ENCODE data around the gene MT1E. TPM values are rescaled to one million over a fixed set of nuclear protein-coding genes. Genes with fewer than 3 reads are reported as not detected.
"Not testable (repeated sequence)": the region's sequence is repeated elsewhere in the genome, so short reads cannot be mapped to it uniquely, and the experiment has no call there.

Gene MT1E
- total RNA-seq (2014; rRNA removed; shearing (Covaris generic)), result 89.2 and 89.4 TPM in 2 replicates

DNA sequence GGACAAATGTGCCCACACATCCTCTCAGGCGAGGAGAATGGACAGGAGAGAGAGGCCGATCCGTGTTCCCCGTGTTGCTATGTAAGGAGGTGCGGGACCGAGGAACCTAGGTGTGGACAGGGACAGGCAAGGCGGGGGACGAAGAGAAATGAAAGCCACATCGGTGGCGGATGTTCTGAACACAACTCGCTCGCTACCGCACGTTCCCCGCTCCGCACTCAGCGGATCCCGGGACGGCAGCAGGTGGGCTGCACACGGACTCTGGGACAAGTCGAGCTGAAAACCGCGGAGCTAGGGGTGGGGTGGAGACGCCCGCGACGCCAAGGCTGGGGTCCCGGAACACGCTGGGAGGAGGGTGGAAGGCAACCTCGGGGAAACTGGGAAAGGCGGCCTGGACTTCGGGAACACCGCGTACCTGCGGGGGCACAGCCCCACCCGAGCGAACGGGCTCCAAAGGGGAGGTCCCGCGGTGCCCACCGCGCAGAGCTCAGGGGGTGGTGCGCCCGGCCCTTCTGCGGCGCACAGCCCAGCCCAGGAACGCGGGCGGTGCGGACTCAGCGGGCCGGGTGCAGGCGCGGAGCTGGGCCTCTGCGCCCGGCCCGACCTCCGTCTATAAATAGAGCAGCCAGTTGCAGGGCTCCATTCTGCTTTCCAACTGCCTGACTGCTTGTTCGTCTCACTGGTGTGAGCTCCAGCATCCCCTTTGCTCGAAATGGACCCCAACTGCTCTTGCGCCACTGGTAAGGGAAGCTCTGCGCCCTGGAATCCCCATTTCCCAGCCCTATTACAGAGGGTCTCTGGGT lies at the start of gene MT1E:
MT1E (plus strand) TSS at position 642 of the 803 bp plus-strand sequence; CDS start at position 713, 71 bp downstream.
- DNase-seq (ENCODE audit: low read depth), result peak; percentile 62

DNA sequence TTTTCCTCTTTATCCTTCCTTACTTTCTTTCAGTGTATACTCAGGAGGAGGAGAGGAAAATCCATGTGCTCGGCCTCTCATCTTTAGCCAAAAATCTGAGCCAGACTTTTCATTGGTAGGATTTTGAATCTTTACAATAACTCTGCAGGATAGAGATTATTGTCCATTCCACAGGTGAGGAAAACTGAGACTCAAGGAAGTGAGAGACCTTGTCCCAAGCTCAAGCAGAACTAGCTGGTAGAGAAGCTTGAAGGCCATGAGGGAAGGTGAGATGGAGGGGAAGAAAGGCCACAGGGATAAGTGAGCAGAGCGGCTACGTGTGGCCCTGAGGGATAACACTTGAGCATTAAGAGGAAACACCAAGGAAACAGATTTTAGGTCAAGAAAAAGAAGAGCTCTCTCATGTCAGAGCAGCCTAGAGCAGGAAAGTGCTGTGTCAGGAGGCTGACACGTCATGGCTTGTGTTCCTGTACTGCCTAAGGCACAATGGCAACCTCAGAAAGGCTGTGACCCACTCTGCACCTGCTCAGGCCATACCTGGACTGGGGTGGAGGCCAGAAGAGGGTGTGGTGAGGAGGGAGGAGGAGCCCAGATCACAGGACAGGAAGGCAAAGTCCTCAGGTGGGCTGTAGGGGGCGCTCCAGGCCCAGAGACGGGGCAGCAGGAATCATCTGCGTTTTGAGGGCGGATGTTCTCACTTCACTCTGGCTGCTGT lies 48.8 kb upstream of the MT1E start:
- peak; percentile 56 for DNase-seq (ENCODE audit: low read depth)

GRCh38 chr16:56577300-56577625 lies 48.3 kb upstream of the MT1E start:
- DNase-seq (ENCODE audit: low read depth), result no peak

DNA sequence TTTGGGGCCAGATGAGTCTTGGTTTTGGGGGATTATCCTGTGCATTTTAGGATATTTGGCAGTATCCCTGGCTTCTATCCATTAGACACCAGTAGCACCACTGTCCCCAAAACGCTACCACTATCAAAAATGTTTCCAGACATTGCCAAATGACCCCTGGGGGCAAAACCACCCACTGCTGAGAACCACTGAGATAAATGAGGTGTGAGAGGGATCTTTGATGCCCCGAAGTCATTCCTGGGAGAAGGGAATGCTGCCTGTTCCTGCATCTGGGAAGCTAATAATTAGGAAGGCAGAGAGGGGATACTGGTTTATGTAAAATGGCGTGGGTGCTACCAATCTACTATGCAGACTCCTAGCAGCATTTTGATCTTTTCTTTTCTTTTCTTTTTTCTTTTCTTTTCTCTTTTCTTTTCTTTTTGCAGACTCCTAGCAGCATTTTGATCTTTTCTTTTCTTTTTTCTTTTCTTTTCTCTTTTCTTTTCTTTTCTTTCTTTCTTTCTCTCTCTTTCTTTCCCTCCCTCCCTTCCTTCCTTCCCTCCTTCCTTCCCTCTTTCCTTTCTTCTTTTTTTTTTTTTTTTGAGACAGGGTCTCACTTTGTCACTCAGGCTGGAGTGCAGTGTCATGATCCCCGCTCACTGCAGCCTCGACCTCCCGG lies 45.1 kb upstream of the MT1E start:
- DNase-seq (ENCODE audit: low read depth), result no peak

GRCh38 chr16:56582911-56583310 lies 42.7 kb upstream of the MT1E start:
- DNase-seq (ENCODE audit: low read depth), result not testable (repeated sequence)

DNA sequence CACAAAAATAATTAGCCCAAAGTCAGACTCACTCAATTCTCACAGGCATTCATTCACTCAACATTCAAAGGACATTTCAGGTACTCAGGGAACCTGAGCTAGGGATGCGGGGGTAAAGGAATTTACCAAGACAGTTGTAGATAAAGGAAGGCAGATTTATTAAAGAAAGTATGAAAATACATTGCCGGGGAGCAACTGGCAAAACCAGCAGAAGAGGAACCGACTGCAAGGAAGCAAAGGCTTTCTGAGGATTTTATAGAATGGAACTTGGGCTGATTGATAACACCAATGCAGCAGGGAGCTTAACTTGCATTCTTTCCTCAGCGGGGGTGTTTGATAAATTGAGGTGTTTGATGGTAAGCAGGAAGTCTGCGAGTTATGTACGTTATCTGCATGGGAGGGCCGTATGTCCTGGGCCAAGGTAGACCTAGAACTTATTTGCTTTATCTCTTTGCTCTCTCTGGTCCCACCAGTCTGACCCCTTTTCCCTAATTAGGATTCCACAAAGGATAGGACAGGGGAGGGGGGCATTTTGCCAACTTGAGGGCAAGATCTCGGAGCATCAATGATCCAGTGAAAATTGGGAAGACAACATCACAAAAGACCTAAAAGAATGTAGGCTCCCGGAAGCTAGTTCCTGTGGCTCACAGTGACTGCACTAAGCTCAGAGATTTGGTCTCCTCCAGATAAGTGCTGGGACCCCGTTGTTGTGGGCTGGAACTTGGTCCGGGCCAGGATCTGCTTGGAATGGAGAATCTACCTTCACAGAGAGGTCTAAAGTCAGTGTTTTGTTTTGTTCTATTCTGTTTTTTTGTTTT lies 42.0 kb upstream of the MT1E start:
- no peak for DNase-seq (ENCODE audit: low read depth)

DNA sequence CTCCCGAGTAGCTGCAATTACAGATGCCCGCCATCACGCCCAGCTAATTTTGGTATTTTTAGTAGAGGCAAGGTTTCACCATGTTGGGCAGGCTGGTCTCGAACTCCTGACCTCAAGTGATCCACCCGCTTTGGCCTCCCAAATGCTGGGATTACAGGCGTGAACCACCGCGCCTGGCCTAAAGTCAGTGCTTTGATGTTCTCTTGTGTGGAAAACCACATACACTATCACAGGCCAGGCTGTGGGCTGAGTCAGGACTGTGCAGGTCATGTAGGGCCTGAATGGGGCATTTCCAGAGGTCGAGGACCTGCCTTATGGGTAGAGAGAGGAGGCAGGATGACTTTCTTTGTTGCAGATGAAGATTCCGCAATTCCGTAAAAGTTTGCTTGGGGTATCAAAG lies 41.3 kb upstream of the MT1E start:
- DNase-seq (ENCODE audit: low read depth), result no peak

GRCh38 chr16:56588781-56589140 lies 36.8 kb upstream of the MT1E start:
- no peak for DNase-seq (ENCODE audit: low read depth)

GRCh38 chr16:56589141-56590039 lies 36.2 kb upstream of the MT1E start, which contains the start of gene MT3:
Gene MT3 (plus strand): TSS chr16:56589528. CDS start chr16:56589591, 63 bp downstream.
- DNase-seq (ENCODE audit: low read depth), result peak; percentile 49

DNA sequence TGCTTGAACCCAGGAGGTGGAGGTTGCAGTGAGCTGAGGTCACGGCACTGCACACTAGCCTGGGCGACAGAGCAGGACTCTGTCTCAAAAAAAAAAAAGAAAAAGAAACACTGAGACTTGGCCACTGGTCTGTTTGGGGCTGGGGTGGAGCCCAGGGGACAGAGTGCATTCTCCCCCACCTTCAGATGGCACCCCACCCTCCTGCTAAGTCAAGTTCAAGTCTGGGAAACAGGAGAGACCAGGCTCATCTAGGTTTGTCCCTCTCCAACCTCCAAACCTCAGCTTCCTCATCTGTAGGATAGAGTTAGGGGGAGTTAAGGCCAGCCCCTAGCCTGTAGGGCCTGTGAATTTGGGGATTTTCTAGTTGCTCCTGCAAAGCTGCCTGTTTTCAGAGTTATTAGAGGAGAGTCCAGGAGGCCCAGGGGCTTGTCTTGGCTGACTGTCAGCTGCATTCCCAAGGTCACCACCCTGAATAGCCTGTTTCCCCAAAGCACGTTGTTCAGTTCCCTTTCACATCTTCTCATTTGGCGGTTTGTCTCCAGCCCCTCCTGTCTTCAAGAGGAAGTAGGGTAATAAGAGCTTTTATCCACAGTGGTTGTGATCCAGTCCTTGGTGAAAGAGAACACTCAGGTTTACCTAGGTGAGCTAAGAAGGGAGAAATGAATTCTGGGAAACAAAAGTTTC lies 34.1 kb upstream of the MT1E start:
- DNase-seq (ENCODE audit: low read depth), result no peak

DNA sequence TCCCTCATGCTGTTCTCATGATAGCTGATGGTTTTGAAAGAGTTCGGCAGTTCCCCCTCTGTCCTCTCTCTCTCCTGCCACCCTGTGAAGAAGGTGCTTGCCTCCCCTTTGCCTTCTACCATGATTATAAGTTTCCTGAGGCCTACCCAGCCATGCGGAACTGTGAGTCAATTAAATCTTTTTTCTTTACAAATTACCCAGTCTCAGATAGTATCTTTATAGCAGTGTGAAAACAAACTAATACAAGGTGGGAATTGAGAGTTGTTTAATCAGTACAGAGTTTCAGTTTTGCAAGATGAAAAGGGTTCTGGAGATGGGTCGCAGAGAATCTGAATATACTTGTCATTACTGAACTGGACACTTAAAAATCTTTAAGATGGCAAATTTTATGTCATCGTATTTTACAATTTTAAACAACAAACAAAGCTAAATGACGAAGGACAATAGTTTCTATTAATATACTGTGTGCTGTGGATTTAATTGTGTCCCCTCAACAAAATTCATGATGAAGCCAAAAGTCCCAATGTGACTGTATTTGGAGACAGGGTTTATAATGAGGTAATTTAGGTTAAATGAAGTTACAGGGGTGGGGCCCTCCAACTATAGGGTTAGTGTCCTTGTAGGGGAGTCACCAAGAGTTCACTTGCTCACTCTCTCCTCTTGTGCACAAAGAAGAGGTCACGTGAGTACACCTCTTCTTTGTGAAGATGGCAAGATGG lies 31.8 kb upstream of the MT1E start:
- DNase-seq (ENCODE audit: low read depth), result no peak

- no peak for DNase-seq (ENCODE audit: low read depth)
Observed at GRCh38 chr16:56594292-56594619, 31.3 kb upstream of the MT1E start.

DNA sequence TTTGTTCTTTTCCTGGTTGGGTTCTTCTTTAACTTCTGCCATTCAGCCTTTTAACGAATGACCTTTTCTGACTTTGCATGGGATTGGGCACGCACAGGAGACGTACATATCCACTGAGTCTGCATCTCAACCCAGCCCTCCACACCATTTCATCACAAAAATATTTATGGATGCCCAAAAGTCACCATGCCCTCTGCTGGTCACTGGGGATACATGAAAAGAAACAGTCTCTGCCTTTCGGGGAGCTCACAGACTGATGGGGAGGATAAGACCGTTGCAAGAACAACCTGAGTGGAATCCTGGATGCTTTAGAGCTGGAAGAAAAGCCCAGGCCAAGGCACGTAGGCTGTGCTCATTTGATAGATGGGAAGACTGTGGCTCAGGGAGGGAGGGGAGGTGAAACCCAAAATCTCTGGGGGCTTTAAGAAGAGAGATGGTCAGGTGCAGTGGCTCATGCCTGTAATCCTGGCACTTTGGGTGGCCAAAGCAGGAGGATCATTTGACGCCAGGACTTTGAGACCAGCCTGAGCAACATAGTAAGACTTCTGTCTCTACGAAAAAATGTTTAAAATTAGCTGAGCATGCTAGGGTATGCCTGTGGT lies 25.1 kb upstream of the MT1E start:
- peak; percentile 72 for DNase-seq (ENCODE audit: low read depth)

DNA sequence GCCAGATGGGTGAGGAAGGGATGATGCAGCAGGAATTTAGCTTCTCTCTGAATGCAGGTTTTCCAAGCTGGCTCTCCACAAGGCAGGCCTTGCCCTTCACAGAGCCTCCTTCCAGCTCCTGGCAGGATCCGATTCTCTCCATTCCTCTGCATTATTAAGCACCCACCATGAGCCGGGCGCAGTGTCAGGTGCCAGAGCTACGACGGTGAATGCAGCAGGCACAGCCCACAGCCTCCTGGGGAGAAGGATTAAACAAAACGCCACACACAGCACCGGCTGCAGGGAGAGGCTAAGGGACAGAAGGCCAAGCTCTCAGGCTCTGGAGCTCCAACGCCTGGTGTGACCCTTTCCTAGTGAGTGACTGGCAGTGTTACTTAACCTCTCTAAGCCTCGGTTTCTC lies 24.3 kb upstream of the MT1E start:
- DNase-seq (ENCODE audit: low read depth), result no peak

DNA sequence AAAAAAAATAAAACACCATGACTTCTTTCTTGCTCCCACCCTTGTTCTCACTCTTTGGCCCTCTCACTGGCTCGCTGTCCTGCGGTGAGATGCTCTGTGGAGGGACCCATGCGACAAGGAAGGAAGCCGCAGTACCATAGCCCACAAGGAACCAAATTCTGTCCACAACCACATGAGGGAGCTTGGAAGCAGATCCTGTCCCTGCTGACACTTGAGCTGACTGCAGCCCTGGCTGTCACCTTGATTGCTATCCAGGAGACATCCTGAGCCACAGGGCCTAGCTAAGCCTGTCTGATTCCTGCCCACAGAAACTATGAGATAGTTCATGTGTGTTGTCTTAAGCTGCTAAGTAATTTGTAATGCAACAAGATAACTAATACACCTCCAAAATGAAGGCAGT lies 22.0 kb upstream of the MT1E start:
- peak; percentile 75 for DNase-seq (ENCODE audit: low read depth)

GRCh38 chr16:56604966-56605365 lies 20.6 kb upstream of the MT1E start:
- DNase-seq (ENCODE audit: low read depth), result peak; percentile 54

DNA sequence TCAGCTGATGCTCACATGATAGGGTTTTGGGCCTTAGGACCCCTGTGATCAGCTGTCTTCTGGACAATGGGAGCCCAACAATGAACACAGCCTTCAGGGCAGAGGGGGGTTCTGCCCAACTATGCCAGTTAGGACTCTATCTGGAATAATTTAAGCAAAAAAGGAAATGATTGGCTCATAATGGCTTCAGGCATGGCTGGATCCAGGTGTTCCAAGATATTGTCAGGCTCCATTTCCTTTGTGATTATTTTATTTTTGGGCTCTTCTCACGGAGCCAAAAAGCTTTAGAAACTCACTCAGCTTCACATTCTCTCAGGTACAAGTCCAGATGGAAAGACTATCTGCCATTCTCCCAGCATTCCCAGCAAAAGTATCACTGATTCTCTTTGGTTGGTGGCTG lies 20.1 kb upstream of the MT1E start:
- no peak for DNase-seq (ENCODE audit: low read depth)

- peak; percentile 94 for DNase-seq (ENCODE audit: low read depth)
Observed at GRCh38 chr16:56606071-56606475, 19.5 kb upstream of the MT1E start.

- peak; percentile 99 for DNase-seq (ENCODE audit: low read depth)
Observed at GRCh38 chr16:56606476-56607108, 19.0 kb upstream of the MT1E start.
